ENCODE data around the gene PLA2G4E.

PLA2G4E gene

DNA sequence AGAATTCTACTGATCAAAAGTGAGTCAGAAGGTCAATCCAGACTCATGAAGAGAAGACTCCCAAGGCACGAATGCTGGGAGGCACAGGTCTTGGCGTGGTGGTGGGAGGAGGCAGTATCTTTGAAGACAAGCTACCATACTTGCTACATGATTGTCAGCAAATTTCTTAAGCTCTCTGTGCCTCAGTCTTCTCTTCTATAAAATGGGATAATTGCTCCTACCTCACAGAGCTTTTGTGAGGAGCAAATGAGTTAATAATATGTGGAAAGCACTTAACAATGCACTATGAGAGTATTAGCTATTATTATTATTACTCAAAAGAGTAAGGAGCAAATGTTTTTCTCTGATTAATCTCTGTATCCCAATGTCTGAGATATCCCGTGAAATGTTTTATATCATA, 84.7 kb downstream of the PLA2G4E start:
- no peak for DNase-seq (ENCODE audit: low read depth in 2 of 2)

DNA sequence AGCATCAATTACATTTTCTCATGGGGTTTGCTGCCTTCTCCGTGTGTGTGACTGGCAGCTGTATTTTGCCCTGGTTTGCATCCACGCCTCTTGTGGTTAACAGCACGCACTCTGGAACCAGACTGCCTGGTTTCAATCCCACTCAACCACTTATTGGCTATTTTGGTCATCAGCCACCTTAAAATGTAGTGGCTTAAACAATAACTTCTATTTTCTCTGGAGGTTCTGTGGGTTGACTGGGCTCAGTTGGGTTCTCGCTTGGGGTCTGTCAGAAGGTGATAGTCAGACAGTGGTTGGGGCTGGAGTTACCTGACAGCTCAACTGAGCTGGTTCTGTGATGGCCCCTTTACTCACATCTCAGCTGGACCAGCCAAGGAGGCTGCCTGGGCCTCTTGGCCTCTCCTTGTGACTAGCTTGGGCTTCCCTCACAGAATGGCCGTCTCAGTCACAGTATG, 85.2 kb downstream of the PLA2G4E start:
- no peak for DNase-seq (ENCODE audit: low read depth in 2 of 2)

- peak in 1 of 2 donors; percentile 51 for DNase-seq (ENCODE audit: low read depth in 2 of 2)
Observed at GRCh38 chr15:41934843-41935242, 86.0 kb downstream of the PLA2G4E start.

- DNase-seq (ENCODE audit: low read depth in 2 of 2): no peak
Observed at GRCh38 chr15:41933771-41934170, 87.1 kb downstream of the PLA2G4E start.

DNA sequence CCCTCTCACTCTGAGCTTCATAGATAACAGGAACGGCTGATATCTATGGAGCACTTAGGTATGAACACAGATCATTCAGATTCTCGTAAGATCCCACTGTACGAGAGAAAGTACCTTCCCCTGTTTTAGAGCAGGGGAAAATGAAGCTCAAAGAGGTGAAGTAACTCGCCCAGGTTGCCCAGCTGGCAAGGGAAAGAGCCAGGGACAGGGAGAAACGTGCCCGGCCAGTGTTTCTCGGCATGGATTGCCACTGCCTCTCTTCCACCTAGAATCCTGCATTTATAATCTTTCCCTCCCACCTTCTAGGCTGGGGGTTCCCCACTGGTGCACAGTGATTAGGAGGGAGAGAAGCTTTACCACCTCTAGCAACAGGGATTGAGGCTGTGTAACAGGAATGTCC, 87.5 kb downstream of the PLA2G4E start:
- DNase-seq (ENCODE audit: low read depth in 2 of 2): no peak

- no peak for DNase-seq (ENCODE audit: low read depth in 2 of 2)
Observed at GRCh38 chr15:41932511-41933289, 88.1 kb downstream of the PLA2G4E start.

- no peak for DNase-seq (ENCODE audit: low read depth in 2 of 2)
Observed at GRCh38 chr15:41932101-41932500, 88.7 kb downstream of the PLA2G4E start.
